ENCODE results near the gene TEX13D. TPM values are rescaled to one million over a fixed set of nuclear protein-coding genes. Genes with fewer than 3 reads are reported as not detected.
"Not testable (repeated sequence)": the region's sequence is repeated elsewhere in the genome, so short reads cannot be mapped to it uniquely, and the experiment has no call there.

The TEX13D gene
- total RNA-seq, 4 donors from 2014 or later: not detected

DNA sequence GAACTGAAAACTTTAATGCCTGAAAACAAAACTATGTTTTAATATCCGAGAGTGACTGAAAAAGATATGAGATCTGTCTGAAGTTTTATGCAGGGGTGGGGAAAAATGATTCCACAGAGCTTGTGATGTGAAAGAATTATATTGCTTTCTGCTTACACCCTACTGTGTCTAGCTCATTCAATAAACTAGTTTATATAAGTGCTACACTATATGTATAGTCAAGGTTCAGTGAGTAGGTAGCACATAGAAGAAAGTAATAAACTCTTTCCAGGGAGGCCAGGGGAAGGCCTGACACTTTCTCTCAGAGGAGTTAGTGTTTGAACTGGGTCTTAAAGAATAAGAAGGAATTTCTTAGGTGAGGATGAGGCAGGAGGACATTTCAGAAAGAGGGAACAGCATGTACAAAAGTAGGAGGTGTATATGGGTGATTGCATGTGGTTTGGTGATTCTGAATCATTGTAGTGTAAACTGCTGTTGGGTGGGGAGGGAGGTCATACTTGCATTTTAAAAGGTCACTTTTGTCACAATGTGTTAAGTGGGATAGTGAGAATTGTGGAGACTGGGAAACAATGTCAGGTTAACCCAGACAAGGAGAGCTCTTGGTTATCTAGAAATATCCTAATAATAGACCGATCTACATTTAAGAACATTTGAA, 25.1 kb upstream of the TEX13D start:
- Histone ChIP-seq H3K36me3 (no peaks in the 10 kb centered on the region), H3K27ac (no peak overlapping the region), H3K27me3 (no peaks in the 10 kb centered on the region), H3K4me1 (no peaks in the 10 kb centered on the region), H3K4me3 (no peak overlapping the region), H3K9me3 (no peaks in the 10 kb centered on the region)
- no peak for DNase-seq
- intact Hi-C loops (cut with DNase I; ENCODE audit: low total_unique reads): no loop called here
- TF ChIP-seq POLR2A (IDR thresholded peaks at IDR 0.05): no peak
- TF ChIP-seq, protein P1, sequence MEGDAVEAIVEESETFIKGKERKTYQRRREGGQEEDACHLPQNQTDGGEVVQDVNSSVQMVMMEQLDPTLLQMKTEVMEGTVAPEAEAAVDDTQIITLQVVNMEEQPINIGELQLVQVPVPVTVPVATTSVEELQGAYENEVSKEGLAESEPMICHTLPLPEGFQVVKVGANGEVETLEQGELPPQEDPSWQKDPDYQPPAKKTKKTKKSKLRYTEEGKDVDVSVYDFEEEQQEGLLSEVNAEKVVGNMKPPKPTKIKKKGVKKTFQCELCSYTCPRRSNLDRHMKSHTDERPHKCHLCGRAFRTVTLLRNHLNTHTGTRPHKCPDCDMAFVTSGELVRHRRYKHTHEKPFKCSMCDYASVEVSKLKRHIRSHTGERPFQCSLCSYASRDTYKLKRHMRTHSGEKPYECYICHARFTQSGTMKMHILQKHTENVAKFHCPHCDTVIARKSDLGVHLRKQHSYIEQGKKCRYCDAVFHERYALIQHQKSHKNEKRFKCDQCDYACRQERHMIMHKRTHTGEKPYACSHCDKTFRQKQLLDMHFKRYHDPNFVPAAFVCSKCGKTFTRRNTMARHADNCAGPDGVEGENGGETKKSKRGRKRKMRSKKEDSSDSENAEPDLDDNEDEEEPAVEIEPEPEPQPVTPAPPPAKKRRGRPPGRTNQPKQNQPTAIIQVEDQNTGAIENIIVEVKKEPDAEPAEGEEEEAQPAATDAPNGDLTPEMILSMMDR (IDR thresholded peaks at IDR 0.05): no peak

DNA sequence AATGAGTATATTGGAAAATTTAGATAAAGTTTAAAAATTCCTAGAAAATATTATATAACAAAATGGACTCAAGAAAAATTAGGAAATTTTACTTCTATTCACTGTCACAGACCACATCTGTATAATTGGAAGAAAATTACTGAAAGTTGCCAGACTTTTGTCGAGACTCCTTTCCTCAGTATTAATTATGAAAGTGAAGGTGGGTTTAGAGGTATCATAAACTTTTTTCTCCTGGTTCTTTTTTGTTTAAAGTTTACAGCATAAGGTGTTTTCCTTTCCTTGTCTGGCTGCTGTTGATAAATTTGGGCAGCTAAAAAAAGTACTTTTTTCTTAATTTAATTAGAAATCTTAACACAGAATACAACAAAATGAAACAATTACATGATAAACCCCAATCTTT, 6.7 kb upstream of the TEX13D start:
- Histone ChIP-seq H3K9me3 (no peaks in the 10 kb centered on the region), H3K4me3 (no peak overlapping the region), H3K27me3 (no peaks in the 10 kb centered on the region), H3K36me3 (no peaks in the 10 kb centered on the region), H3K27ac (no peak overlapping the region), H3K4me1 (no peaks in the 10 kb centered on the region)
- intact Hi-C loops (cut with DNase I; ENCODE audit: low total_unique reads): no loop called here
- DNase-seq: no peak
- TF ChIP-seq, protein P1 (IDR thresholded peaks at IDR 0.05): no peak

- no peak overlapping the region for H3K27ac ChIP-seq
- no peaks in the 10 kb centered on the region for H3K9me3 ChIP-seq
- H3K36me3 ChIP-seq: no peaks in the 10 kb centered on the region
- intact Hi-C loops (cut with DNase I; ENCODE audit: low total_unique reads): no loop called here
- no peaks in the 10 kb centered on the region for H3K27me3 ChIP-seq
- no peak for DNase-seq
- H3K4me1 ChIP-seq: no peaks in the 10 kb centered on the region
- H3K4me3 ChIP-seq: no peak overlapping the region
- no peak for TF ChIP-seq POLR2A (IDR thresholded peaks at IDR 0.05)
- TF ChIP-seq, protein P1 (IDR thresholded peaks at IDR 0.05): no peak
These were observed 3.7 kb upstream of the TEX13D start for GRCh38 chrX:124328765-124329164.

DNA sequence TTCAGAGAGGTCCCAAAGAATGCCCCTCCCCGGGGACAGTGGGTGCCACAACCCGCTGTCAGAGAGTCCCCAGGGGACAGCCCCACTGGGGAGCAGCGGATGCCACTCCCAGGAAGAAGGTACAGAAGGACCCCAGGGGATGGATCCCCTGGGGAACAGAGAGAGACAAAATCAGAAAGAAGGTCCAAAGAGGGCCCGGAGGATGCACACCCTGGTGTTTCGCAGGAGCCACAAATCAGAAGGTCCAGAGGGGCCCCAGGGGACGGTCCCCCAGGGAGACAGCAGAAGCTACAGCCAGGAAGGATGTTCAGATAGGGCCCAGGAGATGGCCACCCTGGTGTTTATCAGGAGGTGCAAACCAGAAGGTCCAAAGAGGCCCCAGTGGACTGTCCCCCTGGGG, 1.4 kb downstream of the TEX13D start:
- Histone ChIP-seq H3K9me3 (no peaks in the 10 kb centered on the region), H3K27me3 (no peaks in the 10 kb centered on the region), H3K36me3 (no peaks in the 10 kb centered on the region), H3K4me1 (no peaks in the 10 kb centered on the region), H3K27ac (no peak overlapping the region), H3K4me3 (no peak overlapping the region)
- DNase-seq: no peak
- intact Hi-C loops (cut with DNase I; ENCODE audit: low total_unique reads): no loop called here
- no peak for TF ChIP-seq POLR2A (IDR thresholded peaks at IDR 0.05)
- TF ChIP-seq, protein P1 (IDR thresholded peaks at IDR 0.05): no peak

DNA sequence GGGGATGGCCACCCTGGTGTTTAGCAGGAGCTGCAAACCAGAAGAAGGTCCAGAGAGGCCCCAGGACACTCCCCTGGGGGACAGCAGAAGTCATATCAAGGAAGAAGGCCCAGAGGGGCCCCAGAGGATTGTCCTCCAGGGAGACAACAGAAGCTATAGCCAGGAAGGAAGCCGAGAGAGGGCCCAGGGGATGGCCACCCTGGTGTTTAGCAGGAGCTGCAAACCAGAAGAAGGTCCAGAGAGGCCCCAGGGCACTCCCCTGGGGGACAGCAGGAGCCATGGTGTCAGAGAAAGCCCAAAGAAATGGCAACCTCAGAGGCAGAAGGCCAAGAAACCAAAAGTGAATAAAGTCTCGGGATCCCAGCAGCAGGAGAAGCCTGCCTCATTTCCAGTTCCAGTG, 2.1 kb downstream of the TEX13D start:
- H3K4me3 ChIP-seq; intact Hi-C loops (cut with DNase I; ENCODE audit: low total_unique reads); H3K4me1 ChIP-seq; H3K9me3 ChIP-seq; DNase-seq; H3K27me3 ChIP-seq; H3K36me3 ChIP-seq; H3K27ac ChIP-seq: not testable (repeated sequence)

- Histone ChIP-seq H3K4me3 (no peak overlapping the region), H3K9me3 (no peaks in the 10 kb centered on the region), H3K27ac (no peak overlapping the region), H3K36me3 (no peaks in the 10 kb centered on the region), H3K4me1 (no peaks in the 10 kb centered on the region), H3K27me3 (no peaks in the 10 kb centered on the region)
- no peak for DNase-seq
- no peak for TF ChIP-seq POLR2A (IDR thresholded peaks at IDR 0.05)
- TF ChIP-seq, protein P1 (IDR thresholded peaks at IDR 0.05): no peak
- intact Hi-C loops (cut with DNase I; ENCODE audit: low total_unique reads): no loop called here
These were observed 3.1 kb downstream of the TEX13D start for GRCh38 chrX:124335598-124335997.

Data from uterus (tissue), 4 donors.